Endothelial cell of umbilical vein (primary cell): ENCODE measurements around the gene SETX. TPM values are rescaled to one million over a fixed set of nuclear protein-coding genes. Genes with fewer than 3 reads are reported as not detected.

Experiments used
- BruUV-seq: library from RNA; stranded (reverse); fragments of 400-500 nt; replicated peaks from 2 replicates; lab custom pipeline; 2021; lab: Mats Ljungman, UMichigan
- CTCF ChIA-PET: fragments of 300-600, 350-600 bp; sonication (Branson Sonifier 250); formaldehyde crosslinking; loops from one replicate; lab custom pipeline; 2021; ENCODE audit warnings: antibody characterized with exemption, inconsistent platforms; lab: Charles Lee
- POLR2A ChIA-PET: fragments of 300-600, 350-600 bp; sonication (Branson Sonifier 250); formaldehyde crosslinking; loops from one replicate; lab custom pipeline; 2021; ENCODE audit warnings: antibody characterized with exemption, inconsistent platforms; lab: Charles Lee
- DNase-seq: peaks from one replicate; pipeline ENCODE4 v3.0.0-alpha.2; 2011; ENCODE audit warnings: low read depth, low spot score
- FAIRE-seq: peaks from 2 replicates; lab custom pipeline; 2011; peaks lifted over from hg19 to GRCh38; lab: Jason Lieb, UNC
- H2AFZ ChIP-seq: 2 replicates; pipeline ENCODE4 v1.6.0; 2012; ENCODE audit warnings: low read depth, low read length, control low read depth, inconsistent platforms
- H3K27ac ChIP-seq: 2 replicates; pipeline ENCODE4 v1.5.1; 2011; ENCODE audit warnings: low read depth, mild to moderate bottlenecking, control low read depth, low read length, moderate library complexity; ENCODE audit not compliant: insufficient read depth
- H3K27me3 ChIP-seq, 2 experiments: 2 replicates each; pipeline versions ENCODE4 v1.6.0 to v1.6.1; 2011; ENCODE audit warnings: low read length in 2 of 2, mixed read lengths in 1 of 2; ENCODE audit not compliant: control insufficient read depth in 2 of 2, insufficient read depth in 2 of 2
- H3K36me3 ChIP-seq, 2 experiments: 2 replicates in 1 of 2; 3 replicates in 1 of 2; pipeline ENCODE4 v1.5.1; 2011; ENCODE audit warnings: low read length in 2 of 2, mild to moderate bottlenecking in 1 of 2, moderate library complexity in 1 of 2; ENCODE audit not compliant: control insufficient read depth in 2 of 2, insufficient read depth in 2 of 2; ENCODE audit errors: extremely low read depth in 1 of 2
- H3K4me1 ChIP-seq: 3 replicates; pipeline ENCODE4 v1.5.1; 2011; ENCODE audit warnings: mild to moderate bottlenecking, low read length; ENCODE audit not compliant: control insufficient read depth, insufficient read depth; ENCODE audit errors: extremely low read depth
- H3K4me2 ChIP-seq: 2 replicates; pipeline ENCODE4 v1.6.1; 2011; ENCODE audit warnings: low read length, control low read depth, mixed read lengths; ENCODE audit not compliant: insufficient read depth
- H3K4me3 ChIP-seq, 3 experiments: fragments of 200-600 bp in 1 of 3; sonication (generic), shearing (Covaris generic) in 1 of 3; replicated peaks in 1 of 3; 2 replicates each; pipeline ENCODE4 v1.5.1; 2011 to 2016; ENCODE audit warnings: control low read depth in 3 of 3, low read length in 3 of 3, mild to moderate bottlenecking in 2 of 3, inconsistent platforms in 1 of 3, low read depth in 1 of 3, moderate library complexity in 1 of 3; ENCODE audit not compliant: insufficient read depth in 1 of 3
- H3K79me2 ChIP-seq: 2 replicates; pipeline ENCODE4 v1.6.0; 2012; ENCODE audit warnings: low read length, inconsistent platforms; ENCODE audit not compliant: control insufficient read depth, insufficient read depth
- H3K9ac ChIP-seq: replicated peaks from 2 replicates; pipeline ENCODE3; 2011; ENCODE audit warnings: low read length, control low read depth; ENCODE audit not compliant: insufficient read depth; ENCODE audit errors: extremely low read depth
- H3K9me1 ChIP-seq: replicated peaks from 3 replicates; pipeline ENCODE4 v1.6.0; 2011; ENCODE audit warnings: mild to moderate bottlenecking, low read length; ENCODE audit not compliant: control insufficient read depth, insufficient read depth; ENCODE audit errors: extremely low read depth
- H3K9me3 ChIP-seq: replicated peaks from 2 replicates; pipeline ENCODE4 v1.5.1; 2012; ENCODE audit warnings: low read length, inconsistent platforms; ENCODE audit not compliant: control insufficient read depth, insufficient read depth
- H4K20me1 ChIP-seq: replicated peaks from 2 replicates; pipeline ENCODE3; 2011; ENCODE audit warnings: mild to moderate bottlenecking, low read length; ENCODE audit not compliant: control insufficient read depth, insufficient read depth; ENCODE audit errors: extremely low read depth
- CTCF ChIP-seq, 2 donors: IDR thresholded peaks; 1 replicate in 1 of 2; 2 replicates in 1 of 2; pipeline ENCODE4 v1.5.1; 2011; ENCODE audit warnings: low read length in 2 of 2, mild to moderate bottlenecking in 2 of 2, moderate library complexity in 2 of 2, control low read depth in 1 of 2, inconsistent platforms in 1 of 2, low read depth in 1 of 2; ENCODE audit not compliant: insufficient read depth in 1 of 2; ENCODE audit errors: extremely low read depth in 1 of 2
- EZH2 ChIP-seq: IDR thresholded peaks from 2 replicates; pipeline ENCODE4 v1.6.1; 2012; ENCODE audit warnings: borderline replicate concordance, low read depth, mild to moderate bottlenecking, moderate library complexity, low read length, inconsistent platforms; ENCODE audit not compliant: severe bottlenecking
- FOS ChIP-seq: IDR thresholded peaks from 2 replicates; pipeline ENCODE4 v1.6.1; 2011; ENCODE audit warnings: mild to moderate bottlenecking, low read length, moderate library complexity, borderline replicate concordance; ENCODE audit not compliant: insufficient read depth
- GATA2 ChIP-seq: IDR thresholded peaks from 2 replicates; pipeline ENCODE4 v1.7.0; 2011; ENCODE audit warnings: low read depth, mild to moderate bottlenecking, moderate library complexity, mixed read lengths, low read length; ENCODE audit not compliant: insufficient read length, insufficient read depth
- JUN ChIP-seq: IDR thresholded peaks from 2 replicates; pipeline ENCODE4 v1.6.1; 2011; ENCODE audit warnings: borderline replicate concordance, low read depth; ENCODE audit not compliant: insufficient read length, insufficient read depth
- MAX ChIP-seq: IDR thresholded peaks from 2 replicates; pipeline ENCODE4 v1.6.1; 2011; ENCODE audit not compliant: insufficient read depth, insufficient read length
- MYC ChIP-seq: IDR thresholded peaks from one replicate; pipeline ENCODE4 v1.6.1; 2011; ENCODE audit warnings: mild to moderate bottlenecking, low read depth, low read length
- POLR2A ChIP-seq: IDR thresholded peaks from 2 replicates; pipeline ENCODE4 v1.6.1; 2012; ENCODE audit warnings: low read depth, mild to moderate bottlenecking, control low read depth, low read length
- POLR2AphosphoS5 ChIP-seq: IDR thresholded peaks from 2 replicates; pipeline ENCODE4 v1.6.1; 2012; ENCODE audit warnings: low read depth, mild to moderate bottlenecking, control low read depth, low read length, moderate library complexity; ENCODE audit not compliant: insufficient read depth
- dilution Hi-C: fragments of 300-500 bp; cut with MboI; formaldehyde crosslinking; loops from one replicate; pipeline ENCODE4 v1.15.0; 2019; ENCODE audit warnings: low sequenced_read_pairs; ENCODE audit not compliant: extremely low pct_ligation_motif_present
- intact Hi-C: fragments of 100-400 bp; cut with micrococcal nuclease; formaldehyde crosslinking; loops from one replicate; pipeline ENCODE4 v1.10.0; 2022
- polyA plus RNA-seq, 4 experiments: library from polyadenylated mRNA; depleted of rRNA in 3 of 4; stranded (reverse) in 3 of 4; unstranded in 1 of 4; fragments of >200 nt; gene quantifications; 2 replicates each; pipeline versions ENCODE4 v1.2.1 to v1.2.3, GENCODE V29; 2011 to 2012; ENCODE audit warnings: missing spikeins in 1 of 4
- total RNA-seq: library from RNA; stranded (reverse); gene quantifications from 2 replicates; pipeline ENCODE4 v1.2.3, GENCODE V29; 2021

Gene SETX
- total and polyA plus RNA-seq, 2 donors (not counting 3 experiments of a cell fraction or from before 2014, with no cell fraction given), result 20.9 to 47.7 TPM

GRCh38 chr9:132390966-132391365, 36.2 kb upstream of the SETX start:
- no peaks in the 10 kb centered on the region for H3K79me2 ChIP-seq
- intact Hi-C loops, result no loop called here
- no peak overlapping the region for H3K4me3 ChIP-seq
- H3K9me1 ChIP-seq, result no peaks in the 10 kb centered on the region
- H3K4me2 ChIP-seq, result no peak overlapping the region
- H3K9me3 ChIP-seq, result no peaks in the 10 kb centered on the region
- no peak for FAIRE-seq
- no peaks in the 10 kb centered on the region for H3K27me3 ChIP-seq
- H3K4me1 ChIP-seq, result no peaks in the 10 kb centered on the region
- no peak overlapping the region for H3K9ac ChIP-seq
- H4K20me1 ChIP-seq, result no peaks in the 10 kb centered on the region
- BruUV-seq, result no TSS peak
- no peak for DNase-seq
- POLR2A ChIA-PET, result no interaction called here
- no peak for TF ChIP-seq CTCF (IDR thresholded peaks at IDR 0.05; ENCODE audit: extremely low read depth in 1 of 2, insufficient read depth in 1 of 2, low read depth in 1 of 2, low read length in 2 of 2)
- TF ChIP-seq MAX, result no peak
- no peak for TF ChIP-seq JUN
- no peak for TF ChIP-seq POLR2AphosphoS5
- TF ChIP-seq GATA2, result no peak
- no peak for TF ChIP-seq MYC
- no peak for TF ChIP-seq POLR2A
- TF ChIP-seq FOS, result no peak
- no peak for TF ChIP-seq EZH2
- H2AFZ ChIP-seq, result no peak overlapping the region
- H3K27ac ChIP-seq, result no peak overlapping the region
- CTCF ChIA-PET, result interaction anchor here (1.5 kb wide), 1 partner anchor 9 kb away, joined by 5 read pairs; no protein-coding TSS in a partner anchor
- H3K36me3 ChIP-seq, result peaks cover 27 to 42% of the 10 kb centered on the region in 2 experiments
- dilution Hi-C loops, result no loop called here
